Measurements from ENCODE around the gene CAPN15. TPM values are rescaled to one million over a fixed set of nuclear protein-coding genes. Genes with fewer than 3 reads are reported as not detected.

CAPN15 gene
- total RNA-seq, 4 donors from 2014 or later = 50.3 to 249 (median 167) TPM

DNA sequence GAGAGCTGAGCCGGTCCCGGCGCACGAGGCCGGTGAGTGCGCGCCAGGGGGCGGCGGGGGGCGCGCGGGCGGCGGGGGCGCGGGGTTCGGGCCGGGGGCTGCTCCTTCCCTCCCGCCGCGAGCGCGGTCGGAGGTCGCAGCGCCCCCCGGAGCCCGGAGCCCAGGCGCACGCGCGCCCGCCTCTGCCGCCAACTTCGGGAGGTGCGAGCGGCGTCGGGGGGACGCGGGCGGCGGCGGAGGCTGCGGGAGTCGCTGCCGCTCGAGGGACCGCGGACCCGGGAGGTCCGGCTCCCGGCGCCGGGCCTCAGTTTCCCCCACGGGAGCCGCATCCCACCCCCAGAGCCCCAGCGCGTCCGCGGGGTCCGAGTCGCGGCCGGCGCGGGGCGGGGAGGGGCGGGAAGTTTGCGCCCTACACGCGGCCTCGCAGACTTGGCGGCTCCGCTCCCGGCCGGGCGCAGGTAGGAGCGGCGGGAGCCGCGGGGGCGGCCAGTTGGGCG lies 32.7 kb downstream of the CAPN15 start, which contains the start of gene PRR35:
PRR35 (plus strand) TSS at position 191 of the 497 bp plus-strand sequence. CDS start 2,901 bp downstream, outside the sequence.
- Histone ChIP-seq H3K36me3 (no peaks in the 10 kb centered on the region), H3K27ac (no peak within 1 kb of the TSS), H3K4me1 (peaks cover 0 to 14% (median 5%) of the 10 kb centered on the region in 4 donors)

GRCh38 chr16:560701-561412 lies 33.3 kb downstream of the CAPN15 start:
- DNase-seq = no peak
- Histone ChIP-seq H3K27ac (no peak overlapping the region), H3K4me1 (peaks cover 0 to 19% (median 6%) of the 10 kb centered on the region in 4 donors), H3K4me3 (peak overlapping the region in 2 of 4 donors; percentile 6 to 27), H3K36me3 (no peaks in the 10 kb centered on the region), H3K27me3 (peaks cover 0 to 25% of the 10 kb centered on the region in 2 donors), H3K9me3 (no peaks in the 10 kb centered on the region)
- TF ChIP-seq POLR2A (IDR thresholded peaks at IDR 0.05) = no peak
- TF ChIP-seq CTCF (IDR thresholded peaks at IDR 0.05) = no peak

More for the DNA sequence above, 32.7 kb downstream of the CAPN15 start, which contains the start of gene PRR35:
- H3K27me3 ChIP-seq = peaks cover 0 to 25% of the 10 kb centered on the region in 2 donors
- TF ChIP-seq POLR2A (IDR thresholded peaks at IDR 0.05) (no peak), CTCF (IDR thresholded peaks at IDR 0.05) (no peak)
- no peak for DNase-seq
- H3K9me3 ChIP-seq = no peaks in the 10 kb centered on the region
- peak within 1 kb of the TSS in 2 of 4 donors; percentile 6 to 27 for H3K4me3 ChIP-seq

DNA sequence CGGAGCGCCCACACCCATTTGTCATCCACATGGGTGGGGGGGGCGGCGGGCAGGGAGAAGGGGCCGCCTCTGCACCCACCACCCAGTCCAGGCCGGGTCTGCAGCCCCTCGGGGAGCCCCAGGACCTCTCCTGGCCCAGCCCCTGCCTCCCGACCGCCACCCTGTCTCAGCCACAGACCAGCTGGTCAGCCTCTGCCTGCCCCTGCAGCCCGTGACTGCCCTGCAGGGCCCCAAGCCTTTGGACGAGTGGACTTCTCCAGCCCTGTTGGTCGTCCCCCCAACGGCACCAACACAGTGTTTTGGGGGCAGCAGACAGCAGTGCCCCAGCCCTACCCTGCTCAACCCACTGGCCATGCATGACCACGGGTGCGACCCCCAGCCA lies 33.9 kb downstream of the CAPN15 start:
- TF ChIP-seq CTCF (IDR thresholded peaks at IDR 0.05) = no peak
- no peak for TF ChIP-seq POLR2A (IDR thresholded peaks at IDR 0.05)
- Histone ChIP-seq H3K9me3 (no peaks in the 10 kb centered on the region), H3K27me3 (peaks cover 0 to 25% of the 10 kb centered on the region in 2 donors), H3K36me3 (no peaks in the 10 kb centered on the region), H3K27ac (no peak overlapping the region), H3K4me1 (peaks cover 0 to 25% (median 11%) of the 10 kb centered on the region in 4 donors), H3K4me3 (no peak overlapping the region)
- no peak for DNase-seq

DNA sequence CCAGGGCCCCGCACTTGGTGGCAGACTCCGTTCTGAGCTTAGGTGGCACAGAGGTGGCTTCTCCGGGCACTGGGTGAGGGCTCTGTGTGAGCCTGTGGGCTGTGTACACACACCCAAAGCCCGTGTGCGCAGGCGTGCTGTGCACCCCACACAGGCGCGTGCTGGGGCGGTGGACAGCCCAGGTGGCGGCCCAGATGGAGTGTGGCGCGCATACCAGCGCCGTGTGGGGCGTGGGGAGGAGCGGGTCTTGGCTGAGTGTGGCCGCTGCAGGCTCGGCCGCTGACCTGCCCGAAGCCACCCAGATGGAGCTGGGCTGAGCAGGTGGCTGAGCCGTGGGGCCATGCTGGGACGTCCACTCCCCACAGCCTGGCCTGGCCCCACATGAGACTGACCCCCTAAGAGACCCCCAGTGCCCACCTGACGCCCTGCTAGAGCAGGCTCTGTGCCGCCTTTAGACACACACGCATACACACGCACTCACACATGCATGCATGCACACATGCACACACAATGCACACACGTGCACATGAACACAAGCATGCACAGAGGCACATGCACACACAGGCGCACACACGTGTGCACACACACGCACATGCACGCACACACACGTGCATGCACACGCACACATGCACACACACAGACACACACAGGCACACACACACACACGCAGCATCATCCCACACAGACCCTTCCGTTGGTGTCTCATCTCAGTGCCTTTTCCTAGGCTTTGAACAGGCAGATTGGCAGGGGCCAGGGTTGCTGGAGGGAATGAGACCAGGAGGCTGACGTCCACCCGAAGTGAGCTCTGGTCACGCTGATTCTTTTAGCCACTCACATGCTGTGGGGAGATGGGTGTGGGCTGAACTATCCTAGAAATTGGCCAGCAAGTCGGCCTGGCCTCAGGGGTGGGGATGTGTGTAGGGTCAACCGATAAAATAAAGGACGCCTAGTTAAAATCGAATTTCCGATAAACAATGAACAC lies 34.7 kb downstream of the CAPN15 start:
- H3K9me3 ChIP-seq = no peaks in the 10 kb centered on the region
- no peaks in the 10 kb centered on the region for H3K36me3 ChIP-seq
- H3K27ac ChIP-seq = no peak overlapping the region
- peaks cover 0 to 33% (median 16%) of the 10 kb centered on the region in 4 donors for H3K4me1 ChIP-seq
- no peak for TF ChIP-seq POLR2A (IDR thresholded peaks at IDR 0.05)
- TF ChIP-seq CTCF (IDR thresholded peaks at IDR 0.05) = no peak
- H3K27me3 ChIP-seq = peaks cover 0 to 25% of the 10 kb centered on the region in 2 donors
- no peak for DNase-seq
- no peak overlapping the region for H3K4me3 ChIP-seq

DNA sequence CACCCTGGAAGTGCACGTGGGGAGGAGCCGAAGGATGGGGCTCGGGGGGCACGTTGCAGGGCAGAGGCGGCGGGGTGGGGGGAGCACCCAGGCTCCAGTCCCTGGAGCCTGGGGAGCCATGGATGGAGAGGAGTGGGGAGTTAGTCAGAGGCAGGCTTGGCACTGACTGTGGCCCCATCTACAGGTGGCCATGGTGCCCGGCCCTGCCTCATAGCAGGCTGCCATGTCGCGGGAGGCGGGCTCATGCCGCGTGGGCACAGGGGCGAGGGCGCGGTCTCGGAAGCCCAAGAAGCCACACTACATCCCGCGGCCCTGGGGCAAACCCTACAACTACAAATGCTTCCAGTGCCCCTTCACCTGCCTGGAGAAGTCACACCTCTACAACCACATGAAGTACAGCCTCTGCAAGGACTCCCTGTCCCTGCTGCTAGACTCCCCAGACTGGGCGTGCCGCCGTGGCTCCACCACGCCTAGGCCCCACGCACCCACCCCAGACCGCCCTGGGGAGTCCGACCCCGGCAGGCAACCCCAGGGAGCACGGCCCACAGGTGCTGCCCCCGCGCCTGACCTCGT lies 35.6 kb downstream of the CAPN15 start:
- no peaks in the 10 kb centered on the region for H3K9me3 ChIP-seq
- DNase-seq = no peak
- TF ChIP-seq POLR2A (IDR thresholded peaks at IDR 0.05) (no peak), CTCF (IDR thresholded peaks at IDR 0.05) (no peak)
- H3K36me3 ChIP-seq = no peaks in the 10 kb centered on the region
- H3K27ac ChIP-seq = no peak overlapping the region
- H3K27me3 ChIP-seq = peaks cover 0 to 25% of the 10 kb centered on the region in 2 donors
- no peak overlapping the region for H3K4me3 ChIP-seq
- H3K4me1 ChIP-seq = peaks cover 0 to 42% (median 22%) of the 10 kb centered on the region in 4 donors

Data from Peyer's patch (tissue), 4 donors.